Measurements from ENCODE around the gene TALDO1. TPM values are rescaled to one million over a fixed set of nuclear protein-coding genes. Genes with fewer than 3 reads are reported as not detected.
A peak's percentile ranks its signal among the peaks of the same experiment; 100 is the strongest.

Gene TALDO1
- total and polyA plus RNA-seq, 2 experiments from 2014 or later, result 353 to 402 TPM

- peaks cover 30% of the 10 kb centered on the region for H3K4me1 Mint-ChIP-seq
- peak overlapping the region; percentile 67; the same call in 1 of the 2 replicates for H3K27ac Mint-ChIP-seq
- Histone ChIP-seq H3K4me3 (peak overlapping the region; percentile 7; the same call in 1 of the 2 replicates), H3K4me1 (ENCODE audit: insufficient read depth) (peaks cover 14% of the 10 kb centered on the region), H3K36me3 (ENCODE audit: insufficient read depth) (no peaks in the 10 kb centered on the region), H3K9me2 (ENCODE audit: insufficient read depth) (no peaks in the 10 kb centered on the region), H3K79me2 (replicated peaks; ENCODE audit: insufficient read depth) (peaks cover 7% of the 10 kb centered on the region), H3K4me2 (peak overlapping the region; percentile 19), H3K27ac (ENCODE audit: low read depth) (peak overlapping the region; percentile 60; the same call in 1 of the 2 replicates), H4K20me1 (replicated peaks; ENCODE audit: insufficient read depth) (peaks cover 11% of the 10 kb centered on the region), H3F3A (replicated peaks; ENCODE audit: low read depth) (peaks cover 10% of the 10 kb centered on the region), H3K27me3 (ENCODE audit: insufficient read depth) (no peaks in the 10 kb centered on the region), H2AFZ (no peak overlapping the region)
- no peak for TF ChIP-seq ETS1 (IDR thresholded peaks at IDR 0.05)
- no peak for TF ChIP-seq ZNF114 (CRISPR knock-in tag; IDR thresholded peaks at IDR 0.05)
- no peak for TF ChIP-seq EZH2phosphoT487 (IDR thresholded peaks at IDR 0.05; ENCODE audit: unreplicated experiment)
- TF ChIP-seq, protein P1, sequence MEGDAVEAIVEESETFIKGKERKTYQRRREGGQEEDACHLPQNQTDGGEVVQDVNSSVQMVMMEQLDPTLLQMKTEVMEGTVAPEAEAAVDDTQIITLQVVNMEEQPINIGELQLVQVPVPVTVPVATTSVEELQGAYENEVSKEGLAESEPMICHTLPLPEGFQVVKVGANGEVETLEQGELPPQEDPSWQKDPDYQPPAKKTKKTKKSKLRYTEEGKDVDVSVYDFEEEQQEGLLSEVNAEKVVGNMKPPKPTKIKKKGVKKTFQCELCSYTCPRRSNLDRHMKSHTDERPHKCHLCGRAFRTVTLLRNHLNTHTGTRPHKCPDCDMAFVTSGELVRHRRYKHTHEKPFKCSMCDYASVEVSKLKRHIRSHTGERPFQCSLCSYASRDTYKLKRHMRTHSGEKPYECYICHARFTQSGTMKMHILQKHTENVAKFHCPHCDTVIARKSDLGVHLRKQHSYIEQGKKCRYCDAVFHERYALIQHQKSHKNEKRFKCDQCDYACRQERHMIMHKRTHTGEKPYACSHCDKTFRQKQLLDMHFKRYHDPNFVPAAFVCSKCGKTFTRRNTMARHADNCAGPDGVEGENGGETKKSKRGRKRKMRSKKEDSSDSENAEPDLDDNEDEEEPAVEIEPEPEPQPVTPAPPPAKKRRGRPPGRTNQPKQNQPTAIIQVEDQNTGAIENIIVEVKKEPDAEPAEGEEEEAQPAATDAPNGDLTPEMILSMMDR (conservative IDR thresholded peaks at IDR 0.05; ENCODE audit: low read depth in 2 of 2), result no peak
- TF ChIP-seq JUNB (IDR thresholded peaks at IDR 0.05; ENCODE audit: unreplicated experiment), result no peak
- no peak for TF ChIP-seq EZH2 (IDR thresholded peaks at IDR 0.05; ENCODE audit: low read depth, unreplicated experiment)
- TF ChIP-seq CREB1 (CRISPR knock-in tag; IDR thresholded peaks at IDR 0.05; ENCODE audit: low read depth), result no peak
- TF ChIP-seq NANOG (IDR thresholded peaks at IDR 0.05; ENCODE audit: borderline replicate concordance), result no peak
- no peak for TF ChIP-seq REST (IDR thresholded peaks at IDR 0.05; ENCODE audit: unreplicated experiment)
- TF ChIP-seq STAT1 (IDR thresholded peaks at IDR 0.05; ENCODE audit: unreplicated experiment), result no peak
- H3K9me3 Mint-ChIP-seq, result no peaks in the 10 kb centered on the region
- peak overlapping the region; percentile 59; the same call in 1 of the 3 replicates for H3K4me3 Mint-ChIP-seq
- DNase-seq (ENCODE audit: low spot score), result no peak
- no peak for ATAC-seq
- H3K27me3 Mint-ChIP-seq (ENCODE audit: insufficient read depth, low read depth, poor library complexity), result peaks cover 13% of the 10 kb centered on the region
- H3K36me3 Mint-ChIP-seq (ENCODE audit: low read depth), result peaks cover 18% of the 10 kb centered on the region
These were observed 35.3 kb downstream of the TALDO1 start for GRCh38 chr11:782264-783174.
